Measurements from ENCODE around the gene MCTP1.
A peak's percentile ranks its signal among the peaks of the same experiment; 100 is the strongest.

Gene MCTP1

DNA sequence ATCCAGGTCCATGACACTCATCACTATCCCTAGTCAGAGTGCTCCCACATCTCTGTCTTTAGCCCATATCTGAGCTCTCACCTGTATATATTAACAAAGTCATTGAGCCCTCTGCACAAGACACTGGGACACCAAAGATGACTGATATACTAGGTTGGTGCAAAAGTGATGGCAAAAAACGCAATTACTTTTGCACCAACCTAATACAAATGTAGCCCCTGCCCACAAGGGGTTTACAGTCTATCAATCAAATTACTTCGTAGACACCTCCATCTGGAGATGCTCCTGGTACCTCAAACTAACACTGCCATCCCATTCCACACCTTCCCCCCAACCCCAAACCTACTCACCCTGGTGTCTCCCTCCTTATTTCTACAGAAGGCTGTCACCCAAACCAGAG, 194.1 kb downstream of the MCTP1 start:
- in situ Hi-C loops (cut with HindIII; ENCODE audit: low sequenced_read_pairs), result no loop called here
- no peak overlapping the region for H3K4me3 ChIP-seq (ENCODE audit: low read depth, low read length)
- no peak for DNase-seq (ENCODE audit: low read depth)
- TF ChIP-seq, protein P1, sequence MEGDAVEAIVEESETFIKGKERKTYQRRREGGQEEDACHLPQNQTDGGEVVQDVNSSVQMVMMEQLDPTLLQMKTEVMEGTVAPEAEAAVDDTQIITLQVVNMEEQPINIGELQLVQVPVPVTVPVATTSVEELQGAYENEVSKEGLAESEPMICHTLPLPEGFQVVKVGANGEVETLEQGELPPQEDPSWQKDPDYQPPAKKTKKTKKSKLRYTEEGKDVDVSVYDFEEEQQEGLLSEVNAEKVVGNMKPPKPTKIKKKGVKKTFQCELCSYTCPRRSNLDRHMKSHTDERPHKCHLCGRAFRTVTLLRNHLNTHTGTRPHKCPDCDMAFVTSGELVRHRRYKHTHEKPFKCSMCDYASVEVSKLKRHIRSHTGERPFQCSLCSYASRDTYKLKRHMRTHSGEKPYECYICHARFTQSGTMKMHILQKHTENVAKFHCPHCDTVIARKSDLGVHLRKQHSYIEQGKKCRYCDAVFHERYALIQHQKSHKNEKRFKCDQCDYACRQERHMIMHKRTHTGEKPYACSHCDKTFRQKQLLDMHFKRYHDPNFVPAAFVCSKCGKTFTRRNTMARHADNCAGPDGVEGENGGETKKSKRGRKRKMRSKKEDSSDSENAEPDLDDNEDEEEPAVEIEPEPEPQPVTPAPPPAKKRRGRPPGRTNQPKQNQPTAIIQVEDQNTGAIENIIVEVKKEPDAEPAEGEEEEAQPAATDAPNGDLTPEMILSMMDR (IDR thresholded peaks at IDR 0.05; ENCODE audit: low read depth, low read length, missing control alignments), result no peak

DNA sequence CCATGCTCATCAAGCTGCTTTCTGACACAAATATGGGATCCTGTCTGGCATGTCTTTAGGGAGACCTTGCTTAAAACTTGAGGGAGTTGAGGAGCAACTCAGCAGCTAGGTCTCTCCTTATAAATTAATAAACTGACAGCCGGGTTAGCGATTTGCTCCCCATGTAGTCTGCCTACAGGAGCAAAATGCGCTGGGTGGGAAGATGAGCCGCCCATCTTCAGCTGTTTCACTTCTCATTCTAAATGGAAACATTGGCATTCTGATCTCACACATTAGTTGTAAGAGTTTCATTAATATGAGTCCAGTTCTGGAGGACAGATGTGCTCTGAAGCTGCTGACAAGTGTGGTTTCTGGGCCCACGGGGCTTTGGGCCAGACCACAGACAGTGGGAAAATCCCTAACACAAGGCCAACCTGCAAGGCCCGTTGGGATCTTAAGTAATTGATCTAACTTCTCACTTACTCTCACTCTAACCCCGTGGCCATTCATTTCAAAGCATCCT, 197.0 kb downstream of the MCTP1 start:
- in situ Hi-C loops (cut with HindIII; ENCODE audit: low sequenced_read_pairs), result no loop called here
- TF ChIP-seq, protein P1 (IDR thresholded peaks at IDR 0.05; ENCODE audit: low read depth, low read length, missing control alignments), result no peak
- peak; percentile 41 for DNase-seq (ENCODE audit: low read depth)
- no peak overlapping the region for H3K4me3 ChIP-seq (ENCODE audit: low read depth, low read length)

DNA sequence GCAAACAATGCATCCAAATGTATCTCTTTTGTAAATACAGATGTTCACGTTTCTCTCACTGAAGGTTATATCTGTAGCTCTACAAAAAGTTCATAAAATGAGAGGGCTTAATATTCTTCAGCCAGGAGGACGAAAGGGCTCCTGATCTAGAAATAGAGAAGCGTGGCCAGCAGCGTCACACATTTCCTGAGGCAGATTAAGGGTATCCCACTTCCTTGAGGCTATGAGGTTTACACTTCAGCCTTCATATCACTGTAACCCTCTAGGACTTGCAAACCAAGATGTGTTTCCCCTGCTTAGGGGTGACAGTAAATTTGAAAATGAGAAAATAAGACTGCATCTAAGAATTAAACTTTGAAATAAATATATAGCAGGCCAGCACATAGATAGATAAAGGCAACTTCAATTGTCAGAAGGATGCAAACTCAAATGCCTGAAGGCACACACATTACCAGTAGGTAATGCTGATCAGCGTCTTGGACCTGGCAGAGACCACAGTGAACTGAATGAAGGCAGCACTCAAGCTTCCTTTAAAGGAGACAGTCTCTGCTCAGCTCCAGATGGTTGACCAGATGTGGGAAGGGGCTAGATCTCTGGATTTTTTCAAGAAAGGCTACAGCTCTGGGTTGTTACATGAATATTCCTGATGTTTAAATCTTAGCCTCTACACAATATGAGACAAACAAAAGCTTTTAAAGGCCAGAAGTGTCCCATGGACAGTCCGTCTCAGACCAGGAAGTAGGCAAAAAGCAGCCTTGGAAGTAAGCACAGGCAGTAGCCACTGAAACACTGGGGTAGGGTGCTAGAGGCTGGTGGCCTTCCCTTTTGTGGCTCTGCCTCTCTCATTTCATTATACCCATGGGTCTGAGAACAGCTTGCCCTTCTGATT, 197.7 kb downstream of the MCTP1 start:
- no peak for DNase-seq (ENCODE audit: low read depth)
- TF ChIP-seq, protein P1 (IDR thresholded peaks at IDR 0.05; ENCODE audit: low read depth, low read length, missing control alignments), result no peak
- in situ Hi-C loops (cut with HindIII; ENCODE audit: low sequenced_read_pairs), result no loop called here

DNA sequence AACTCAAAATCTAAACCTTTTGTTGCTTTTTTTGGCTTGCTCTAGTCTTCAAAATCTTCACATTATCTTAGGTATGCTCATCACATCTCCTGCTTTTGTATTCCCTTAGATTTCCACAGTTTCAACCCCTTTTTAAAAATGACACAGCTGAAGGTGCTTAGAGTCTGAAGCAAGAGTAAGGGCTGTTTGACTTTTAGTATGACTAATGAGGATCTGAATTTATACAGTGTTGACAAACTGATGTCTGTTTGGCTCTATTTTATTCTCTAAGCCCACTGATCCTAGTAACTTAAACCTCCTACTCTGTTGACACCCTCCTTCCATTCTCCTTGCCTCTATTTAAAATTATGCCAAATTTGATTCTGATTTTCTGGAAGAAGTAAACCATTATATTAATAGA, 200.1 kb downstream of the MCTP1 start:
- in situ Hi-C loops (cut with HindIII; ENCODE audit: low sequenced_read_pairs), result no loop called here
- DNase-seq (ENCODE audit: low read depth), result no peak
- H3K4me3 ChIP-seq (ENCODE audit: low read depth, low read length), result no peak overlapping the region
- TF ChIP-seq, protein P1 (IDR thresholded peaks at IDR 0.05; ENCODE audit: low read depth, low read length, missing control alignments), result no peak

More for the DNA sequence above, 197.7 kb downstream of the MCTP1 start:
- H3K4me3 ChIP-seq (ENCODE audit: low read depth, low read length), result no peak overlapping the region

DNA sequence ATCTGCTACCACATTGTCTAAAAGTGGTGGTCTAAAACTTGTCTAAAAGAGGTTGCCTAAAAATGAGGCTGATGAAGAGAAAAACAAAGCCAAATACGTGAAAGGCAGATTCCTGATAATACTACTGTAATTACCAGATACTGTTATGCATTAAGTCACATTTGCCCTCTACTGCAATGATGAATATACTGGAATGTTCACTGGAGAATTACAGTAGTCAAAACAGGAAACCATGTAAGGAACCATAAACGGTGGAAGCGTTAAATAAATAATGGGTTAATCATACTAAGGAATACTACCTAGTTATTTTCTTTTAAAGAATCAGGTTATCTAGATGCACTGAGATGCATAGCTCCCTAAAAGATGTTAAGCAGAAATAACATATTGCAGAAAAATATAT, 201.3 kb downstream of the MCTP1 start:
- H3K4me3 ChIP-seq (ENCODE audit: low read depth, low read length), result no peak overlapping the region
- no peak for DNase-seq (ENCODE audit: low read depth)

DNA sequence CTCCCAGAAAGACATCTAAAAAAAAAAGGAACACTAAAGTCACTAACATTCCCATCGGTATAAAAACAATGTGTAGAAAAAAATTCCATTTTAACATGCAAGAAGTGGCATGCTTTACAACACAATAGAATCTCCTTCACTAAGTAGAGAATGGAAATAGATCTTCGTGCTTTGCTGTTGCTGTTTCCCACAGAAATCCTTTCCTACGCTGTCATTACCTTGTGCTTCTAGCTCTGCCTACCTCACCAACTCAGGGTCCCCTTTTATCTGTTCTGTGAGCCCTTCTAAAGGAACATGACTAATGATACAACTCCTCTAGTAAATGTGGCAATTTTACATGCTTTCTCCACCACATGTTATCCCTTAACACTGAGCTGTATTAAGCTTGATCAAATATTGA, 202.9 kb downstream of the MCTP1 start:
- no peak for DNase-seq (ENCODE audit: low read depth)
- TF ChIP-seq, protein P1 (IDR thresholded peaks at IDR 0.05; ENCODE audit: low read depth, low read length, missing control alignments), result no peak
- in situ Hi-C loops (cut with HindIII; ENCODE audit: low sequenced_read_pairs), result no loop called here
- H3K4me3 ChIP-seq (ENCODE audit: low read depth, low read length), result peak overlapping the region; percentile 31

More for the DNA sequence above, 201.3 kb downstream of the MCTP1 start:
- TF ChIP-seq, protein P1 (IDR thresholded peaks at IDR 0.05; ENCODE audit: low read depth, low read length, missing control alignments), result no peak
- in situ Hi-C loops (cut with HindIII; ENCODE audit: low sequenced_read_pairs), result no loop called here
